Omental fat pad (tissue), 4 donors: ENCODE data around the gene SCARF1. TPM values are rescaled to one million over a fixed set of nuclear protein-coding genes. Genes with fewer than 3 reads are reported as not detected.

Source experiments
- ATAC-seq: fragments of 150-250 bp; one replicate; pipeline ENCODE4 v1.9.1; 2016; ENCODE audit warnings: mild to moderate bottlenecking, moderate library complexity; ENCODE audit not compliant: low FRiP score
- DNase-seq: peaks from one replicate; pipeline ENCODE4 v3.0.0-alpha.2; 2019; ENCODE audit warnings: low spot score
- total RNA-seq, 4 donors: library from RNA; depleted of rRNA; stranded (reverse); fragments of >200 nt; gene quantifications; one replicate each; pipeline ENCODE4 v1.1.0, GENCODE V29; 2016
- TF ChIP-seq, protein P1 (sequence below), 3 donors: fragments of 450-650 bp; IDR thresholded peaks; one replicate each; pipeline ENCODE4 v1.5.1; 2016 to 2017; ENCODE audit warnings: antibody characterized with exemption in 3 of 3, mild to moderate bottlenecking in 3 of 3, moderate library complexity in 2 of 3

Gene SCARF1
- total RNA-seq, 4 donors from 2014 or later: 7.2 to 43.0 (median 18.8) TPM

DNA sequence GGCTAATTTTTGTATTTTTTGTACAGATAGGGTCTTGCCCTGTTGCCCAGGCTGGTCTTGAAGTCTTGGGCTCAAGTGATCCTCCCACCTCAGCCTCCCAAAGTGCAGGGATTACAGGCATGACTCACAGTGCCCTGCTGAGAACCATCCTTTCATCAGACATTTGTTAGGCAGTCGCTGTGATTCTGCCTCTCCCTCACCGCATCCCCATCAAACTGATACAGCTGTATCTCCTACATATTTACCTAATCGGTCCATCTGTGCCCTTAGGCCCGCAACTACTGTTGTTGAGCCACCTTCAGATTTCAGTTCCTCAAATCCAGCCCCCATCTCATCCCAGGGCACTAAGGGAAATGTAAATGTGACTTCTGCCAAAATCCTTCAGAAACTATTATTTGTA is 14.9 kb downstream of the SCARF1 start:
- no peak for ATAC-seq
- TF ChIP-seq, protein P1, sequence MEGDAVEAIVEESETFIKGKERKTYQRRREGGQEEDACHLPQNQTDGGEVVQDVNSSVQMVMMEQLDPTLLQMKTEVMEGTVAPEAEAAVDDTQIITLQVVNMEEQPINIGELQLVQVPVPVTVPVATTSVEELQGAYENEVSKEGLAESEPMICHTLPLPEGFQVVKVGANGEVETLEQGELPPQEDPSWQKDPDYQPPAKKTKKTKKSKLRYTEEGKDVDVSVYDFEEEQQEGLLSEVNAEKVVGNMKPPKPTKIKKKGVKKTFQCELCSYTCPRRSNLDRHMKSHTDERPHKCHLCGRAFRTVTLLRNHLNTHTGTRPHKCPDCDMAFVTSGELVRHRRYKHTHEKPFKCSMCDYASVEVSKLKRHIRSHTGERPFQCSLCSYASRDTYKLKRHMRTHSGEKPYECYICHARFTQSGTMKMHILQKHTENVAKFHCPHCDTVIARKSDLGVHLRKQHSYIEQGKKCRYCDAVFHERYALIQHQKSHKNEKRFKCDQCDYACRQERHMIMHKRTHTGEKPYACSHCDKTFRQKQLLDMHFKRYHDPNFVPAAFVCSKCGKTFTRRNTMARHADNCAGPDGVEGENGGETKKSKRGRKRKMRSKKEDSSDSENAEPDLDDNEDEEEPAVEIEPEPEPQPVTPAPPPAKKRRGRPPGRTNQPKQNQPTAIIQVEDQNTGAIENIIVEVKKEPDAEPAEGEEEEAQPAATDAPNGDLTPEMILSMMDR (IDR thresholded peaks at IDR 0.05): no peak
- no peak for DNase-seq

DNA sequence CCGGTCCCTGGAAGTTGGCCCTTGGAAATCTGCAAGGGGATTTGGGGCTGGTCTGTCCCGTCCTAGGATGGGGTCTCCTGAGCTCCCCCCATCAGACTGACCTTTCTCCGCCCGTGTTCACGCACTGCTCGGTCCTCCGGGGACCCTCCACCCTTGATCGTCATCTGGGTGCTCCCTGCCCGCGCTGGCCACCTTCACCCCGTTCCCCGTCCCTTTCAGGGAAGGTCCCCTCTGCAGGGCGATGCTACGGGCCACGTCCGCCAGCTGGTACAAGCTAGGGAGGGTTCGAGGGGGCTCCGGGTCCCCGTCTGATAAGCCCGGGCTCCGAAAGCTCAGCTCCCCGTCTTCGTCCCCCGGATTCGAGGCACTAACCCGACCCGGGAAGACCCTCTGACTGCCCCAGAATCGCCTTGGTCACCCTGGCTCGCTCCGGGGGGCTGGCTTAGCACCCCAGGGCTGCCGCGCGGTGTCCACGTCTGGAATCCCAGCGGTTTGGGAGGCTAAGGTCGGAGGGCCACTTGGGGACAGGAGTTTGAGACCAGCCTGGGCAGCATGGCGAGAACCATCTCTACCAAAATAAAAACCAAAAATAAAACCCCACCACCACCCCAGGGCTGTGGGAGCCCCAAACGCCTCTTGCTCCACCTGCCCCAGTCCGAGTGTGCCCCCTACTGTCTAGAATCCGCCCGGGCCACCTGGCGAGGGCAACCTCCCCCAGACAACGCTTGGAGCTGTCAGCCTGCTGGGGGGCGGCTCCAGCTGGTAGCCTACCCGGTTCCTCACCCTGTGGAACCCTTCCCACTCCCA is 15.8 kb downstream of the SCARF1 start:
- peak; percentile 1 for ATAC-seq
- TF ChIP-seq, protein P1 (IDR thresholded peaks at IDR 0.05): no peak
- DNase-seq: peak; percentile 42

GRCh38 chr17:1628856-1629503 is 16.6 kb downstream of the SCARF1 start:
- peak; percentile 64 for ATAC-seq
- DNase-seq: peak; percentile 87
- TF ChIP-seq, protein P1 (IDR thresholded peaks at IDR 0.05): no peak

- TF ChIP-seq, protein P1 (IDR thresholded peaks at IDR 0.05): no peak
- DNase-seq (peak; percentile 48), ATAC-seq (peak; percentile 73)
Observed at GRCh38 chr17:1627982-1628855, 17.3 kb downstream of the SCARF1 start, which contains the start of gene SLC43A2. Gene SLC43A2 (minus strand): TSS chr17:1628834. CDS start chr17:1627874, 960 bp downstream.

DNA sequence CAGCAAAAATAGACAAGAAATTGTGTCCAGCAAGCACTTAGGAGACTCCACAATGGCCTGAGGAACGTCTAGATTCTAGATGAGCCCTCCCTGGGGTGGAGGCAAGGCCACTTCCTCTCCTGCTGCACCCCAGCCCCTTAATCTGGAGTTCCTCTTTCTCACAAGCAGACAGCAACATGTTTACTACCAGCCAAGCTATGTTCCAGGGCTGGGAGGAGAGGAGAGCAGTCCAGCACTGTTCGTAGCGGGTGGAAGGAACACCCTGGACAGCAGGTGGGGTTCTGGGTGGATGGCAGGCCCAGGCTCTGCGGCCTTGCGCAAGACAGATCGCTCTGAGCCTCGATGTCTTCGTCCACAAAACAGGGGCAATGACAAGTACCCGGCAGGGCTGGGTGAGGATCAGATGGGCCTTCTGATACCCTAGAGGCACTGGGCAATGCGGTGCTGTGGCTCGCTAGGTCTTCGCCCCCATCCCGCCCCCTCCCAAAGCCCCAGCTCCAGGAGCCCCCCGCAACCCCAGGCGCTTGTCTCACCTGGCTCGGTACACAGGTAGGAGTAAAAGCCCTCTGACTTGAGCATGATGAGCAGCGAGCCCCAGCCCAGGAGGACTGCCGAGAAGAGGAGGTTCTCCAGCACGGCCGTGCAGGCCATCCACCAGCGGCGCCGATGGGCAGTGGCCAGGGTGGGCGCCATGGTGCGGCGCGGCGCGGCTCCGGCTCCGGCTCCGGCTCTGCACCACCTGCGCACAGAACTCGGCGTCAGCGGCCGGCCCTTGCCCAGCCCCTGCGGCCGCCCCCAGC is 18.1 kb downstream of the SCARF1 start:
- TF ChIP-seq, protein P1 (IDR thresholded peaks at IDR 0.05): no peak
- ATAC-seq: no peak
- no peak for DNase-seq

- DNase-seq (no peak), ATAC-seq (peak; percentile 12)
- TF ChIP-seq, protein P1 (IDR thresholded peaks at IDR 0.05): no peak
Observed at GRCh38 chr17:1626333-1626732, 19.2 kb downstream of the SCARF1 start.
